Neural progenitor cell (in vitro differentiated cells): ENCODE data around the gene TPPP. TPM values are rescaled to one million over a fixed set of nuclear protein-coding genes. Genes with fewer than 3 reads are reported as not detected.

Experiments
- DNase-seq: peaks from one replicate; pipeline ENCODE4 v3.0.0-alpha.2; 2016; ENCODE audit warnings: low spot score
- H2AFZ ChIP-seq: fragments of 200-600 bp; sonication (generic); replicated peaks from 2 replicates; pipeline ENCODE4 v1.6.1; 2016; ENCODE audit warnings: antibody characterized with exemption
- H3F3A ChIP-seq: fragments of 200-600 bp; sonication (generic); 2 replicates; pipeline ENCODE4 v1.6.1; 2016; ENCODE audit warnings: antibody characterized with exemption, low read depth
- H3K27ac ChIP-seq: fragments of 200-600 bp; sonication (generic); 2 replicates; pipeline ENCODE4 v1.5.1; 2016; ENCODE audit warnings: mild to moderate bottlenecking
- H3K27me3 ChIP-seq: fragments of 200-600 bp; sonication (generic); 2 replicates; pipeline ENCODE4 v1.6.1; 2016; ENCODE audit warnings: mild to moderate bottlenecking, moderate library complexity
- H3K36me3 ChIP-seq: fragments of 200-600 bp; sonication (generic); 2 replicates; pipeline ENCODE4 v1.5.1; 2016
- H3K4me1 ChIP-seq: fragments of 200-600 bp; sonication (generic); 2 replicates; pipeline ENCODE4 v1.6.1; 2016; ENCODE audit warnings: mixed run types
- H3K4me2 ChIP-seq: fragments of 200-600 bp; sonication (generic); 2 replicates; pipeline ENCODE4 v1.6.1; 2016
- H3K4me3 ChIP-seq: fragments of 200-600 bp; sonication (generic); 2 replicates; pipeline ENCODE4 v1.5.1; 2016
- H3K79me2 ChIP-seq: fragments of 200-600 bp; sonication (generic); 2 replicates; pipeline ENCODE4 v1.6.1; 2016; ENCODE audit warnings: low read depth
- H3K9ac ChIP-seq: fragments of 200-600 bp; sonication (generic); 2 replicates; pipeline ENCODE4 v1.6.1; 2016
- H3K9me3 ChIP-seq: fragments of 200-600 bp; sonication (generic); 2 replicates; pipeline ENCODE4 v1.5.1; 2016; ENCODE audit warnings: low read depth
- H4K20me1 ChIP-seq: fragments of 200-600 bp; sonication (generic); 2 replicates; pipeline ENCODE4 v1.6.1; 2016; ENCODE audit warnings: low read depth
- H3K27ac Mint-ChIP-seq: 3 replicates; pipeline ENCODE4 v1.8.0; 2021; ENCODE audit warnings: mixed read lengths
- H3K27me3 Mint-ChIP-seq: 2 replicates; pipeline ENCODE4 v1.8.0; 2022; ENCODE audit warnings: low read depth, mild to moderate bottlenecking, inconsistent platforms, moderate library complexity, mixed read lengths; ENCODE audit not compliant: insufficient read depth
- H3K36me3 Mint-ChIP-seq: 3 replicates; pipeline ENCODE4 v1.8.0; 2021; ENCODE audit warnings: mixed read lengths
- H3K4me1 Mint-ChIP-seq: 3 replicates; pipeline ENCODE4 v1.8.0; 2021; ENCODE audit warnings: mixed read lengths
- H3K4me3 Mint-ChIP-seq: 3 replicates; pipeline ENCODE4 v1.8.0; 2021; ENCODE audit warnings: mild to moderate bottlenecking, moderate library complexity, mixed read lengths
- H3K9me3 Mint-ChIP-seq: 3 replicates; pipeline ENCODE4 v1.8.0; 2020; ENCODE audit warnings: mixed read lengths
- EZH2 ChIP-seq: fragments of 200-600 bp; sonication (generic); IDR thresholded peaks from 2 replicates; pipeline ENCODE4 v1.6.1; 2017; ENCODE audit warnings: antibody characterized with exemption, mild to moderate bottlenecking, moderate library complexity
- EZH2phosphoT487 ChIP-seq: fragments of 200-600 bp; sonication (generic); IDR thresholded peaks from 2 replicates; pipeline ENCODE4 v1.6.1; 2017; ENCODE audit warnings: antibody characterized with exemption
- total RNA-seq: library from RNA; depleted of rRNA; stranded (reverse); fragments of >200 nt; gene quantifications from 2 replicates; pipeline ENCODE4 v1.2.3, GENCODE V29; 2015; ENCODE audit warnings: low replicate concordance
- TF ChIP-seq, protein P1 (sequence below): fragments of 200-600 bp; sonication (generic); IDR thresholded peaks from 2 replicates; pipeline ENCODE4 v1.5.1; 2017; ENCODE audit warnings: antibody characterized with exemption, mild to moderate bottlenecking

Gene TPPP
- total RNA-seq, 1 donor from 2014 or later = not detected

DNA sequence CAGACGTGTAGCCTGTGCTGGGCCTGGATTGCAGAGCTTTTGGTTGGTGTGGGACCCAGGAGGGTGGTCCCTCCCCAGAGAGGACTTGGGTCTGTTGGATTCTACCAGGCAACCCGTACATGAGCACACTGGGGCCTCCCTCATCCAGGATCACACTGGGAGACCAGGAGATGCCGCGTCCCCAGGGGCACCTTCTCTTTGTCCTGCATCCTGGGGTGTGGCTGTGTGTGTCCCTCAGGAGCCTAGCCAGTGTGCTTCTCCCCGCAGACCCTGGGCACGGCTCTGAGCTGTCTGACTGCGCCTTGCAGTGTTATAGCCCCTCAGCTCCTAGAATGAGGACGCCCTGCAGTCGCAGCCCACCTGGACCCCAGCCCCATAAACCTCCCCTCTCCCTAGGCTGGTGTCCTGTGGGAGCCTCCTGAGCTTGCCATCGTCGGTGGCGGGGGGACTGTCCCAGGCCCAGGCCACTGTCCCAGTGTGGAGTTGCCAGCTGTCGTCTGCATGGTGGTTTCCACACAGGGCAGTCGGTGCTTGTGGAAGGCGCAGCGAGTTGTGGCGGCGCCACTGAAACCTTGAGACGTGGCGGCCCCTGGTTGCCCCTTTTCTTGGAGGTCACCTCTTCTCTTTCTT lies 53.5 kb downstream of the TPPP start:
- Histone ChIP-seq H3K4me3 (no peak overlapping the region), H3K9me3 (no peaks in the 10 kb centered on the region), H3K4me2 (no peak overlapping the region), H3K36me3 (peaks cover 2% of the 10 kb centered on the region), H3F3A (no peaks in the 10 kb centered on the region), H3K9ac (no peak overlapping the region), H3K4me1 (no peaks in the 10 kb centered on the region), H2AFZ (no peak overlapping the region), H4K20me1 (no peaks in the 10 kb centered on the region), H3K79me2 (no peaks in the 10 kb centered on the region), H3K27ac (no peak overlapping the region), H3K27me3 (no peaks in the 10 kb centered on the region)
- no peaks in the 10 kb centered on the region for H3K4me1 Mint-ChIP-seq
- H3K4me3 Mint-ChIP-seq = peak overlapping the region; percentile 35
- DNase-seq = no peak
- TF ChIP-seq EZH2phosphoT487 = no peak
- TF ChIP-seq EZH2 = no peak
- TF ChIP-seq, protein P1, sequence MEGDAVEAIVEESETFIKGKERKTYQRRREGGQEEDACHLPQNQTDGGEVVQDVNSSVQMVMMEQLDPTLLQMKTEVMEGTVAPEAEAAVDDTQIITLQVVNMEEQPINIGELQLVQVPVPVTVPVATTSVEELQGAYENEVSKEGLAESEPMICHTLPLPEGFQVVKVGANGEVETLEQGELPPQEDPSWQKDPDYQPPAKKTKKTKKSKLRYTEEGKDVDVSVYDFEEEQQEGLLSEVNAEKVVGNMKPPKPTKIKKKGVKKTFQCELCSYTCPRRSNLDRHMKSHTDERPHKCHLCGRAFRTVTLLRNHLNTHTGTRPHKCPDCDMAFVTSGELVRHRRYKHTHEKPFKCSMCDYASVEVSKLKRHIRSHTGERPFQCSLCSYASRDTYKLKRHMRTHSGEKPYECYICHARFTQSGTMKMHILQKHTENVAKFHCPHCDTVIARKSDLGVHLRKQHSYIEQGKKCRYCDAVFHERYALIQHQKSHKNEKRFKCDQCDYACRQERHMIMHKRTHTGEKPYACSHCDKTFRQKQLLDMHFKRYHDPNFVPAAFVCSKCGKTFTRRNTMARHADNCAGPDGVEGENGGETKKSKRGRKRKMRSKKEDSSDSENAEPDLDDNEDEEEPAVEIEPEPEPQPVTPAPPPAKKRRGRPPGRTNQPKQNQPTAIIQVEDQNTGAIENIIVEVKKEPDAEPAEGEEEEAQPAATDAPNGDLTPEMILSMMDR = no peak
- peaks cover 30% of the 10 kb centered on the region for H3K36me3 Mint-ChIP-seq
- no peak overlapping the region for H3K27ac Mint-ChIP-seq
- H3K27me3 Mint-ChIP-seq = no peaks in the 10 kb centered on the region
- H3K9me3 Mint-ChIP-seq = no peaks in the 10 kb centered on the region

DNA sequence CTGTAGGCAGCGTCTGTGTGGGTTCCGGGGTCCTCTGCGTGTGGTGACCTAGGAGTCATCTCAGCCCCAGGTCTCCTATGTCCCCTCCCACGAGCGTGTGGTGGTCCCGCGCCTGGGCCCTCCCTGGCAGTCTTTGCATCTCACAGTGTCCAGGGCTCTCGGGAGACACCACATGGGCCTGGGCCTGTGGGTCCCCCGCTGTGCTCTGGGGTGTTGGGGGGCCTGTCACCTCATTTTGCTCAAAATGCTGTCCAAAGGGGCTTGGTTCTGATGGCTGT lies 54.0 kb downstream of the TPPP start:
- H3K79me2 ChIP-seq = no peaks in the 10 kb centered on the region
- Mint-ChIP-seq H3K36me3 (peaks cover 30% of the 10 kb centered on the region), H3K27ac (no peak overlapping the region), H3K27me3 (no peaks in the 10 kb centered on the region), H3K9me3 (no peaks in the 10 kb centered on the region), H3K4me3 (no peak overlapping the region), H3K4me1 (no peaks in the 10 kb centered on the region)
- H3K27me3 ChIP-seq = no peaks in the 10 kb centered on the region
- H3K36me3 ChIP-seq = peaks cover 2% of the 10 kb centered on the region
- TF ChIP-seq EZH2phosphoT487 = no peak
- TF ChIP-seq EZH2 = no peak
- H2AFZ ChIP-seq = no peak overlapping the region
- no peaks in the 10 kb centered on the region for H3K9me3 ChIP-seq
- H3F3A ChIP-seq = no peaks in the 10 kb centered on the region
- H3K27ac ChIP-seq = no peak overlapping the region
- no peaks in the 10 kb centered on the region for H3K4me1 ChIP-seq
- H3K4me3 ChIP-seq = no peak overlapping the region
- no peaks in the 10 kb centered on the region for H4K20me1 ChIP-seq
- no peak overlapping the region for H3K9ac ChIP-seq
- no peak for DNase-seq
- H3K4me2 ChIP-seq = no peak overlapping the region

DNA sequence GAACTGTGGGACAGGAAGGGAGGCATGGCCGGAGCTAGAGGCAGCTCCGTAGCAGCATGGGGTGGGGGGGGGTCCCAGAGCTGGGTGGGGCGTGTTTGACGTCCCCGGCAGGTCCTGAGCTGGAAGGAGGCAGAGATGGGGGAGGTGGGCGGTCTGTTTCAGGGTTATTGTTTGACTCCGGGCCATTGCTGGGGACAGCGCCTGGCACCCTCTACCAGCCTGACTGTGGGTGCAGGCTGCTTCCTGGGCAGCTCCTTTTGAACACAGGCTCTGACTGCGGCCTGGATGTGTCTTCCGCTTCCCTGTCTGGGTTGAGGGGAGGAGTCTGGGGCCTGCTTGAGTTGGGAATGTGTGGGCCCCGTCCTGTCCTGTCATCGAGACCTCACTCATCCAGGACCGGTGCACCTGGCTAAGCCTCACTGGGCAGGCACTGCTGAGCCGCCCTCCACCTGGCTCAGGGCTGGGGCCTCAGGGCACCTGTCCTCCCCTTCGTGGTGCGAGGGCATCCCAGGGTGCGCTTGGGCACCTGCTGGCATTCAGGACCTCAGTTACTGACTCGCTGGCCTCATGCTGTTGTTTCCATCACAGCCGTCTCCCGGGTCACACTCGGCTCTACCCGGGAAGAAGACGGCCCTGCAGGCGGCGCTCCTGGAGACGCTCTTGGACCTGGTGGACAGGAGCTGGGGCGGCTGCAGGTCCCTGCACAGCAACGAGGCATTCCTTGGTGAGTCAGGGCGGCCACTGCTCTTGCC lies 54.5 kb downstream of the TPPP start:
- peaks cover 2% of the 10 kb centered on the region for H3K36me3 ChIP-seq

More for the DNA sequence above, 54.5 kb downstream of the TPPP start:
- Histone ChIP-seq H3K79me2 (no peaks in the 10 kb centered on the region), H3K9ac (no peak overlapping the region), H3K9me3 (no peaks in the 10 kb centered on the region), H3K4me3 (no peak overlapping the region), H3K27ac (no peak overlapping the region), H3K27me3 (no peaks in the 10 kb centered on the region), H2AFZ (no peak overlapping the region), H3K4me1 (no peaks in the 10 kb centered on the region), H3F3A (peaks cover 3% of the 10 kb centered on the region), H4K20me1 (peaks cover 3% of the 10 kb centered on the region), H3K4me2 (no peak overlapping the region)
- no peak overlapping the region for H3K4me3 Mint-ChIP-seq
- peaks cover 28% of the 10 kb centered on the region for H3K36me3 Mint-ChIP-seq
- no peak for DNase-seq
- H3K27me3 Mint-ChIP-seq = no peaks in the 10 kb centered on the region
- H3K9me3 Mint-ChIP-seq = no peaks in the 10 kb centered on the region
- no peak overlapping the region for H3K27ac Mint-ChIP-seq
- no peaks in the 10 kb centered on the region for H3K4me1 Mint-ChIP-seq
- TF ChIP-seq EZH2 (no peak), EZH2phosphoT487 (no peak)
- TF ChIP-seq, protein P1 = no peak
